Measurements from ENCODE around the gene INHBE.
"Not testable (repeated sequence)": the region's sequence is repeated elsewhere in the genome, so short reads cannot be mapped to it uniquely, and the experiment has no call there.

The INHBE gene, protein sequence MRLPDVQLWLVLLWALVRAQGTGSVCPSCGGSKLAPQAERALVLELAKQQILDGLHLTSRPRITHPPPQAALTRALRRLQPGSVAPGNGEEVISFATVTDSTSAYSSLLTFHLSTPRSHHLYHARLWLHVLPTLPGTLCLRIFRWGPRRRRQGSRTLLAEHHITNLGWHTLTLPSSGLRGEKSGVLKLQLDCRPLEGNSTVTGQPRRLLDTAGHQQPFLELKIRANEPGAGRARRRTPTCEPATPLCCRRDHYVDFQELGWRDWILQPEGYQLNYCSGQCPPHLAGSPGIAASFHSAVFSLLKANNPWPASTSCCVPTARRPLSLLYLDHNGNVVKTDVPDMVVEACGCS

GRCh38 chr12:57454566-57455373 is at the start of gene INHBE:
TSS of gene INHBE (plus strand) at chr12:57455307. CDS start at chr12:57455537, 230 bp downstream.
- Histone ChIP-seq H3K27me3 (ENCODE audit: control insufficient read depth, insufficient read depth, low read length) (no peaks in the 10 kb centered on the region), H3K36me3 (ENCODE audit: control insufficient read depth, insufficient read depth, low read length) (no peaks in the 10 kb centered on the region), H3K27ac (ENCODE audit: low read length) (no peak within 1 kb of the TSS), H3K4me1 (ENCODE audit: control insufficient read depth, insufficient read depth, low read length) (peaks cover 13% of the 10 kb centered on the region; the same call in 1 of the 2 replicates), H3K4me3 (ENCODE audit: low read length) (peak within 1 kb of the TSS; percentile 25; the same call in 1 of the 2 replicates), H3K9me3 (ENCODE audit: control insufficient read depth, insufficient read depth, low read length) (no peaks in the 10 kb centered on the region)
- WGBS (ENCODE audit: insufficient coverage, insufficient read length) = no CpG with 5 or more reads among the region's 10 CpGs
- no peak for DNase-seq (ENCODE audit: low read depth, low spot score)

DNA sequence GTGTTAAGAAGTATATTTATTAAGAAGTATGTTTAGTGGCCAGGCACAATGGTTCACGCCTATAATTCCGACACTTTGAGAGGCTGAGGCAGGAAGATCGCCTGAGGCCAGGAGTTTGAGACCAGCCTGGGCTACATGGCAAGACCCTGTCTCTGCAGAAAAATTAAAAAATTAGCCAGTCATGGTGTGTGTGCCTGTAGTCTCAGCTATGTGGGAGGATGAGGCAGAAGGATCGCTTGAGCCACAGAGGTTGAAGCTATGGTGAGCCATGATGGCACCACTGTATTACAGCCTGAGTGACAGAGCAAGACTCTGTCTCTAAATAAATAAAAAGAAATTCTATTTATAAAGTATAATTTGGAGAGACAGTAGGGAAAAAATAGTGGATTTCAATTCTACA is 44.6 kb upstream of the INHBE start:
- WGBS (ENCODE audit: insufficient coverage, insufficient read length) = no CpG with 5 or more reads among the region's 4 CpGs
- Histone ChIP-seq H3K4me3 (ENCODE audit: low read length) (no peak overlapping the region), H3K27me3 (ENCODE audit: control insufficient read depth, insufficient read depth, low read length) (no peaks in the 10 kb centered on the region), H3K9me3 (ENCODE audit: control insufficient read depth, insufficient read depth, low read length) (no peaks in the 10 kb centered on the region), H3K27ac (ENCODE audit: low read length) (no peak overlapping the region), H3K4me1 (ENCODE audit: control insufficient read depth, insufficient read depth, low read length) (no peaks in the 10 kb centered on the region), H3K36me3 (ENCODE audit: control insufficient read depth, insufficient read depth, low read length) (no peaks in the 10 kb centered on the region)
- no peak for DNase-seq (ENCODE audit: low read depth, low spot score)

- no CpG with 5 or more reads among the region's 6 CpGs for WGBS (ENCODE audit: insufficient coverage, insufficient read length)
- not testable (repeated sequence) for H3K36me3 ChIP-seq (ENCODE audit: control insufficient read depth, insufficient read depth, low read length); H3K9me3 ChIP-seq (ENCODE audit: control insufficient read depth, insufficient read depth, low read length); H3K27me3 ChIP-seq (ENCODE audit: control insufficient read depth, insufficient read depth, low read length); H3K4me1 ChIP-seq (ENCODE audit: control insufficient read depth, insufficient read depth, low read length); H3K27ac ChIP-seq (ENCODE audit: low read length); DNase-seq (ENCODE audit: low read depth, low spot score); H3K4me3 ChIP-seq (ENCODE audit: low read length)
Measured at GRCh38 chr12:57414160-57414559, 40.9 kb upstream of the INHBE start.

DNA sequence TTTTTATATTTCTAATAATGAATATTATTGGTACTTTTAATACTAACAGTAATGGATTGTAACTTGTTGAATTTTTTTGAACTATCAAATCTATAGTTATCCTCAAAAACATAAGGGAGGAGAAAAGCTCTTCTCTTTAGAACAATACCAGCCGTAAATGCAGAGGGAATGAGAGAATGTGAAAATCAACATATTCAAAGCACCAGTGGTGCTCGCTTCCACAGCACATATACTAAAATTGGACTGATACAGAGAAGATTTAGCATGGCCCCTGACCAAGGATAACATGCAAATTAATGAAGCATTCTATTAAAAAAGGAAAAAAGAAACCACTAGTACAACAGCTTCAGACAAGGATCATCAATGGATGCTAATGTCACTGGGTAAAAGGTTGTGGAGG is 40.0 kb upstream of the INHBE start:
- no peaks in the 10 kb centered on the region for H3K4me1 ChIP-seq (ENCODE audit: control insufficient read depth, insufficient read depth, low read length)
- WGBS (ENCODE audit: insufficient coverage, insufficient read length) = no CpG with 5 or more reads among the region's 2 CpGs
- no peak overlapping the region for H3K27ac ChIP-seq (ENCODE audit: low read length)
- H3K4me3 ChIP-seq (ENCODE audit: low read length) = no peak overlapping the region
- no peaks in the 10 kb centered on the region for H3K9me3 ChIP-seq (ENCODE audit: control insufficient read depth, insufficient read depth, low read length)
- H3K36me3 ChIP-seq (ENCODE audit: control insufficient read depth, insufficient read depth, low read length) = no peaks in the 10 kb centered on the region
- H3K27me3 ChIP-seq (ENCODE audit: control insufficient read depth, insufficient read depth, low read length) = no peaks in the 10 kb centered on the region
- no peak for DNase-seq (ENCODE audit: low read depth, low spot score)

DNA sequence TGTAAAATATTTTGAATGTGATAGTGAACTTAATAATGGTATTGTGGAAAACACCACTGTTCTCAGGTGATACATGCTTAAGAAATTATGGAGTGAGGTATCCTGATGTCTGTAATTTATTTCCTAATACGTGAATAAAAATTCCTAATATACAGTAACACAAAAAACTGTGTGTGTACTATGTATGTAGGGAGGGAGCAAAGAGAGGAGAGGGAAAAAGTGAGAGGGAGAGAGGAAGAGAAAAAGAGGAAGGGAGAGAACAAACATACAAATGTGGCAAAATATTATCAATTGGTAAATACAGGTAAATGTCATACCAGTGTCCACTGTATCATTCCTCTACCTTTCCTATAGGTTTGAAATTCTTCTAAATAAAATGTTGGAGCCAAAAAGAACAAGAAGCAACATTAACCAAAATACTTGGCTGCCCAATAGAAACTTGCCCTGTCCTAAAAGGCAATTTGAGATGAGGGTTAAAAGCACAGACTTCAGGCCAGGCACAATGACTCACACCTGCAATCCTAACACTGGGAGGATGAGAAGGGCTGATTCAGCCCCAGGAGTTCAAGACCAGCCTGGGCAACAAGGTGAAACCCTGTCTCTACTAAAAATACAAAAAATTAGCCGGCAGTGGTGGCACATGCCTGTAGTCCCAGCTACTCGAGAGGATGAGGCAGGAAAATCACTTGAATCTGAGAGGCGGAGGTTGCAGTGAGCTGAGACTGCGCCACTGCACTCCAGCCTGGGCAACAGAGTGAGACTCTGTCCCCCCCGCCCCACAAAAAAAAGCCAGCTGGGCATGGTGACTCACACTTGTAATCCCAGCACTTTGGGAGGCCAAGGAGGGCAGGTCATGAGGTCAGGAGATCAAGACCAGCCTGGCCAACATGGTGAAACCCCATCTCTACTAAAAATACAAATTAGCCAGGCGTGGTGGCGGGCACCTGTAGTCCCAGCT is 38.8 kb upstream of the INHBE start:
- no CpG with 5 or more reads among the region's 8 CpGs for WGBS (ENCODE audit: insufficient coverage, insufficient read length)
- no peaks in the 10 kb centered on the region for H3K9me3 ChIP-seq (ENCODE audit: control insufficient read depth, insufficient read depth, low read length)
- H3K27me3 ChIP-seq (ENCODE audit: control insufficient read depth, insufficient read depth, low read length) = no peaks in the 10 kb centered on the region
- H3K36me3 ChIP-seq (ENCODE audit: control insufficient read depth, insufficient read depth, low read length) = no peaks in the 10 kb centered on the region
- H3K4me1 ChIP-seq (ENCODE audit: control insufficient read depth, insufficient read depth, low read length) = no peaks in the 10 kb centered on the region
- H3K27ac ChIP-seq (ENCODE audit: low read length) = no peak overlapping the region
- H3K4me3 ChIP-seq (ENCODE audit: low read length) = no peak overlapping the region
- no peak for DNase-seq (ENCODE audit: low read depth, low spot score)

DNA sequence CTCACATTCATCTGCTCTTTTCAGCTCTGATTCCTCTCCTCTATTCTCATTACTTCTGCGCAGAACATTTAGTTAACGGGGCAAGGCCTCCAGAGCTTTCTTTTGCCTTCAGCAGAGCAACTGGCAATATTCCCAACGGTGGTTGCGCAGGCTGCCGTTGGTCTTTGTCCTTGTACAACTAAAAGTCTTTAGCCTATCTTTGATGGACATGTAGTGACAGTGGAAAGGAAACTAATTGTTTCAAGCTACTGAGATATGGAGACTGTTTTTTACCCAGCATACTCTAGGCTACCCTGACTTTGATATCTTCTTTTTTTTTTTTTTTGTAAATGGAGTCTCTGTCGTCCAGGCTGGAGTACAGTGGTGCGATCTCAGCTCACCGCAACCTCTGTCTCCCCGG is 36.9 kb upstream of the INHBE start:
- H3K9me3 ChIP-seq (ENCODE audit: control insufficient read depth, insufficient read depth, low read length) = no peaks in the 10 kb centered on the region
- WGBS (ENCODE audit: insufficient coverage, insufficient read length) = no CpG with 5 or more reads among the region's 9 CpGs
- no peaks in the 10 kb centered on the region for H3K36me3 ChIP-seq (ENCODE audit: control insufficient read depth, insufficient read depth, low read length)
- DNase-seq (ENCODE audit: low read depth, low spot score) = no peak
- H3K4me3 ChIP-seq (ENCODE audit: low read length) = no peak overlapping the region
- no peak overlapping the region for H3K27ac ChIP-seq (ENCODE audit: low read length)
- no peaks in the 10 kb centered on the region for H3K27me3 ChIP-seq (ENCODE audit: control insufficient read depth, insufficient read depth, low read length)
- H3K4me1 ChIP-seq (ENCODE audit: control insufficient read depth, insufficient read depth, low read length) = no peaks in the 10 kb centered on the region

DNA sequence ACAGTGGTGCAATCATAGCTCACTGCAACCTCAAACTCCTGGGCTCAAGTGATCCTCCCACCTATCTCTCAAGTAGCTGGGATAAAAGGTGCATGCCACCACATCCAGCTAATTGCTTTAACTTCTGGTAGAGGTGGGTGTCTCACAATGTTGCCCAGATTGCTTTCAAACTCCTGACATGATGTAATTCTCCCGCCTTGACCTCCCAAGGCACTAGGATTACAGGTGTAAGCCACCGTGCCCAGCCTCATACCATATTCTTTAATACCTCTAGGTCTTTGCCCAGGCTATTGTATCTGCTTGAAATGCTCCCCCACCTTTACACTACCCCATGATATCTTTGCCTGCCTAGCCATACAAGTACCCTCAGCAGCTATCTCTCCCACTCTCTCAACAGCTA is 35.6 kb upstream of the INHBE start:
- Histone ChIP-seq H3K4me1 (ENCODE audit: control insufficient read depth, insufficient read depth, low read length) (no peaks in the 10 kb centered on the region), H3K4me3 (ENCODE audit: low read length) (no peak overlapping the region), H3K27ac (ENCODE audit: low read length) (no peak overlapping the region), H3K27me3 (ENCODE audit: control insufficient read depth, insufficient read depth, low read length) (no peaks in the 10 kb centered on the region), H3K9me3 (ENCODE audit: control insufficient read depth, insufficient read depth, low read length) (no peaks in the 10 kb centered on the region), H3K36me3 (ENCODE audit: control insufficient read depth, insufficient read depth, low read length) (no peaks in the 10 kb centered on the region)
- no peak for DNase-seq (ENCODE audit: low read depth, low spot score)
- no CpG with 5 or more reads among the region's 2 CpGs for WGBS (ENCODE audit: insufficient coverage, insufficient read length)

DNA sequence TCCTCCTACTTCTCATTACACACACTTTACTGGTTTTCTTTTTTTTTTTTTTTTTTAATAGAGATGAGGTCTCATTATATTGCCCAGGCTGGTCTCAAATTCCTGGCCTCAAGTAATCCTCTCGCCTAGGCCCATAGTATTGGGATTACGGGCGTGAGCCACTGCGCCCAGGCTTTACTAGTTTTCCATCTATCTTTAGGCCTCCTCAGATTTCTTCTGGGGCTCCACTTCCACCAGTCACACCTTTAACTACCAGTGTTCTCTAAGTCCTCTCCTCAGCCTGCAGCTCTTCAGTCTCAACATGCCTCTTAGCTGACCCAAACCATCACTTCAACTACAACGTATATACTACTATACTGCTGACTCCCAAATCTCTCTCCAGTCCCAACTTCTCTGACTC is 34.6 kb upstream of the INHBE start:
- Histone ChIP-seq H3K36me3 (ENCODE audit: control insufficient read depth, insufficient read depth, low read length) (no peaks in the 10 kb centered on the region), H3K4me1 (ENCODE audit: control insufficient read depth, insufficient read depth, low read length) (no peaks in the 10 kb centered on the region), H3K27ac (ENCODE audit: low read length) (no peak overlapping the region), H3K4me3 (ENCODE audit: low read length) (no peak overlapping the region), H3K9me3 (ENCODE audit: control insufficient read depth, insufficient read depth, low read length) (no peaks in the 10 kb centered on the region), H3K27me3 (ENCODE audit: control insufficient read depth, insufficient read depth, low read length) (no peaks in the 10 kb centered on the region)
- whole genome bisulfite sequencing (ENCODE audit: insufficient coverage, insufficient read length) = 100% methylated on average over 1 of the region's 5 CpGs
- DNase-seq (ENCODE audit: low read depth, low spot score) = no peak

DNA sequence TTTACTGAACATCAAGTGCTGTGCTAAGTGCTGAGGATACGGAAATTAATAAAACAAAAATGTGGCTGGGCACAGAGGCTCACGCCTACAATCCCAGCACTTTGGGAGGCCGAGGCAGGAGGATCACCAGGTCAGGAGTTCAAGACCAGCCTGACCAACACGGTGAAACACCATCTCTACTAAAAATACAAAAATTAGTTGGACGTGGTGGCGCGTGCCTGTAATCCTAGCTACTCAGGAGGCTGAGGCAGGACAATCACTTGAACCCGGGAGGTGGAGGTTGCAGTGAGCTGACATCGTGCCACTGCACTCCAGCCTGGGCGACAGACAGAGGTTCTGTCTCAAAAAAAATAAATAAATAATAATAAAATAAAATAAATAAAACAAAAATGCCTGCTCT is 28.2 kb upstream of the INHBE start:
- not testable (repeated sequence) for DNase-seq (ENCODE audit: low read depth, low spot score)
- WGBS (ENCODE audit: insufficient coverage, insufficient read length) = no CpG with 5 or more reads among the region's 10 CpGs

DNA sequence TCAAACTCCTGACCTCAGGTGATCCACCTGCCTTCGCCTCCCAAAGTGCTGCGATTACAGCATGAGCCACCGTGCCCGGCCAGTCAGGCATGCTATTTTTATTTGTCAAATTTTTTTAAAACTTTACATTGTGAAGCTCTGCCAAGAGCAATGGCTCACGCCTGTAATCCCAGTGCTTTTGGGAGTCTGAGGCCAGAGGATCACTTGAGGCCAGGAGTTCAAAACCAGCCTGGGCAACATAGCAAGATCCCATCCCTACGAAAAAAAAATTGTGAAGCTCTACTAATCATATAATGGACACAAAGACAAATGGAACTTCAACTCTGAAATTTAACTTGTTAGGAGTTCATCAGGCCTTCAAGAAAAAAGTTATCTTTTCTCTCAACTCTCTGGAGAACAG is 26.1 kb upstream of the INHBE start:
- H3K27me3 ChIP-seq (ENCODE audit: control insufficient read depth, insufficient read depth, low read length) = no peaks in the 10 kb centered on the region
- no peaks in the 10 kb centered on the region for H3K4me1 ChIP-seq (ENCODE audit: control insufficient read depth, insufficient read depth, low read length)
- no peaks in the 10 kb centered on the region for H3K9me3 ChIP-seq (ENCODE audit: control insufficient read depth, insufficient read depth, low read length)
- DNase-seq (ENCODE audit: low read depth, low spot score) = no peak
- H3K27ac ChIP-seq (ENCODE audit: low read length) = no peak overlapping the region
- no CpG with 5 or more reads among the region's 6 CpGs for WGBS (ENCODE audit: insufficient coverage, insufficient read length)
- no peak overlapping the region for H3K4me3 ChIP-seq (ENCODE audit: low read length)
- no peaks in the 10 kb centered on the region for H3K36me3 ChIP-seq (ENCODE audit: control insufficient read depth, insufficient read depth, low read length)

More for the DNA sequence above, 28.2 kb upstream of the INHBE start:
- H3K36me3 ChIP-seq (ENCODE audit: control insufficient read depth, insufficient read depth, low read length); H3K9me3 ChIP-seq (ENCODE audit: control insufficient read depth, insufficient read depth, low read length); H3K27me3 ChIP-seq (ENCODE audit: control insufficient read depth, insufficient read depth, low read length); H3K4me3 ChIP-seq (ENCODE audit: low read length); H3K27ac ChIP-seq (ENCODE audit: low read length); H3K4me1 ChIP-seq (ENCODE audit: control insufficient read depth, insufficient read depth, low read length): not testable (repeated sequence)
